ENCODE results near the gene MACROD2.

MACROD2 gene

DNA sequence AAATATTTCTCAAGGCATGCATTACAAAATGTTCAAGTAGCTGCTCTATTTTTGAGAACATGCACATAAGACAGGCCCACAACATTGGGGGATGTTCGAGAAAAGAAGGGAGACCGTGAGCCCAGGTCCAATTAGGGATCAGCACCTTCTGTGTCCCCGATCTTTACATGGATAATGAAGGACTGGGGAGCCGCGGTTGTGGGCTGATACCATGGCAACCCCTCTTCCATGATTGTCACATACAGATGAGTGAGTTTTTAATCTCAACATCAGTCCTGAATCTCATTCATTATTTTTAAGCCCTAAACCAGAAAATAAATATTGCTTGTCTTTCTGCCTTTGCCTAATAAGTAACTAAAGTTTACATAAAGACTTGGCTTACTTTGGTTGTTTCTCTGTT lies 1642.2 kb downstream of the MACROD2 start:
- Mint-ChIP-seq H3K4me1 (peaks cover 2% of the 10 kb centered on the region), H3K9me3 (no peaks in the 10 kb centered on the region)
- no peak for ATAC-seq (ENCODE audit: low read depth)

GRCh38 chr20:15637950-15638754 lies 1642.8 kb downstream of the MACROD2 start:
- Mint-ChIP-seq H3K9me3 (no peaks in the 10 kb centered on the region), H3K27me3 (peaks cover 5% of the 10 kb centered on the region), H3K27ac (no peak overlapping the region), H3K4me1 (peaks cover 2% of the 10 kb centered on the region), H3K36me3 (peaks cover 2% of the 10 kb centered on the region), H3K4me3 (no peak overlapping the region)
- ATAC-seq (ENCODE audit: low read depth) = no peak
- no peak for DNase-seq (ENCODE audit: low spot score in 2 of 2)

More for the DNA sequence above, 1642.2 kb downstream of the MACROD2 start:
- Mint-ChIP-seq H3K27ac (no peak overlapping the region), H3K27me3 (peaks cover 9% of the 10 kb centered on the region), H3K36me3 (peaks cover 2% of the 10 kb centered on the region), H3K4me3 (no peak overlapping the region)
- DNase-seq (ENCODE audit: low spot score in 2 of 2) = no peak

GRCh38 chr20:15638816-15639215 lies 1643.5 kb downstream of the MACROD2 start:
- DNase-seq (ENCODE audit: low spot score in 2 of 2) (no peak), ATAC-seq (ENCODE audit: low read depth) (no peak)
- H3K27ac Mint-ChIP-seq = no peak overlapping the region
- peaks cover 5% of the 10 kb centered on the region for H3K27me3 Mint-ChIP-seq
- H3K36me3 Mint-ChIP-seq = peaks cover 2% of the 10 kb centered on the region
- no peak overlapping the region for H3K4me3 Mint-ChIP-seq
- H3K9me3 Mint-ChIP-seq = no peaks in the 10 kb centered on the region
- peaks cover 2% of the 10 kb centered on the region for H3K4me1 Mint-ChIP-seq

DNA sequence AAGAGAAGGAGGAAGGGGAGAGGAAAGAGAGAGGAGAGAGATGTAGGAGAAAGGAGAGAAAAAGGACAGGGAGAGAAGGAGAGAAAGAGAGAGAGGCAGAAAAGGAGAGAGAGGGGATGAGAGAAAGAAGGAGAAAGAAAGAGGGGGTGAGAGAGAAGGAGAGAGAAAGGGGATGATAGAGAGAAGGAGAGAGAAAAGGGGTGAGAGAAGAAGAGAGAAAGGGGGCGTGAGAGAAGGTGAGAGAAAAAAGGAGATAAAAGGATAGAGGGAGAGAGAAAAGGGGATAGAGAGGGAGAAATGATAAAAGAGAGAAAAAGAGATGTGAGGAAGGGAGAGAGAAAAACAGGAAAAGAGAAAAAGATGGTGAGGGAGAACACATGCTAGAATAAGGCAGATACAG lies 1644.5 kb downstream of the MACROD2 start:
- peaks cover 5% of the 10 kb centered on the region for H3K27me3 Mint-ChIP-seq
- ATAC-seq (ENCODE audit: low read depth) (no peak), DNase-seq (ENCODE audit: low spot score in 2 of 2) (no peak)
- H3K36me3 Mint-ChIP-seq = peaks cover 2% of the 10 kb centered on the region
- H3K27ac Mint-ChIP-seq = no peak overlapping the region
- H3K9me3 Mint-ChIP-seq = no peaks in the 10 kb centered on the region
- peaks cover 2% of the 10 kb centered on the region for H3K4me1 Mint-ChIP-seq
- H3K4me3 Mint-ChIP-seq = no peak overlapping the region

GRCh38 chr20:15642109-15642508 lies 1646.8 kb downstream of the MACROD2 start:
- peaks cover 5% of the 10 kb centered on the region for H3K27me3 Mint-ChIP-seq
- no peaks in the 10 kb centered on the region for H3K9me3 Mint-ChIP-seq
- peaks cover 2% of the 10 kb centered on the region for H3K4me1 Mint-ChIP-seq
- no peak overlapping the region for H3K27ac Mint-ChIP-seq
- ATAC-seq (ENCODE audit: low read depth) (no peak), DNase-seq (ENCODE audit: low spot score in 2 of 2) (no peak)
- H3K4me3 Mint-ChIP-seq = no peak overlapping the region
- H3K36me3 Mint-ChIP-seq = no peaks in the 10 kb centered on the region

DNA sequence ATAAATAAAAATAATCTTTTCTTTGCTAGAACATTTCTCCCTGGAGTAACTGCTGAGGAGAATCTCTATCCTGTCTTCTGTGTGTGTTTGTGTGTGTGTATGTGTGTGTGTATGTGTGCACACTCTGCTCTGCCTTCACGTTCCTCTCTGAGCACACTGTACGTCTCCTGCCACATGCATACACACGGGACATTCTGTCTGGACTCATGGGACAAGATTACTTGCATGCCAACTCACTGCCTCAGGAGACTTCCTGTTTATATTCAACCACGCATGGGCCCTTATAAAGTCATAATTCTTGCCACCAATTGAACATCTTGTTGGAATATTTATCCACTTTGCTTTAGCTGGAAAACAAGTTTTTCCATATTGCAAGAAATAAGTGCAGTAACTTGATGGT lies 1647.4 kb downstream of the MACROD2 start:
- DNase-seq (ENCODE audit: low spot score in 2 of 2) = no peak

GRCh38 chr20:15643713-15644112 lies 1648.4 kb downstream of the MACROD2 start:
- Mint-ChIP-seq H3K4me3 (no peak overlapping the region), H3K9me3 (no peaks in the 10 kb centered on the region), H3K4me1 (peaks cover 2% of the 10 kb centered on the region), H3K27ac (no peak overlapping the region), H3K36me3 (no peaks in the 10 kb centered on the region), H3K27me3 (peaks cover 8% of the 10 kb centered on the region)
- DNase-seq (ENCODE audit: low spot score in 2 of 2) (no peak), ATAC-seq (ENCODE audit: low read depth) (no peak)

More for the DNA sequence above, 1647.4 kb downstream of the MACROD2 start:
- no peak for ATAC-seq (ENCODE audit: low read depth)
- Mint-ChIP-seq H3K9me3 (no peaks in the 10 kb centered on the region), H3K4me1 (peaks cover 2% of the 10 kb centered on the region), H3K27ac (no peak overlapping the region), H3K36me3 (no peaks in the 10 kb centered on the region), H3K27me3 (peaks cover 5% of the 10 kb centered on the region), H3K4me3 (no peak overlapping the region)

DNA sequence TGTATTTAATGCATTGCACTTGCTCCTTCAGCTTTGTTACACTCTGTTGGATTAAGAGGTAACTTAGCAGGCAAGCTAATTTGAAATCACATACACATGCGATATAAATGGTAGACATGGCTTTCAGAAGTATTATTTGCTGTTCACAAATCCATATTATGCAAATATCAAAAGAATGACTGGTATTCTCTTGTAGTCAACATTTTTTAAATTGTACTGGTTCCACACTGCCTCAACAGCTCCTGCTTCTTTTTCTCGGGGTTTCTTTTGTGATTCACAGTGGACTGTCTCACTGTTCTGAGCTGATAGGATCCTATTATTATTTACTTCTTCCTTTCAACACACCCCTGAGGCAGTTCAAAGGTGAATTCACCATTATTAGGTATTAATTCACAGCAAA lies 1650.5 kb downstream of the MACROD2 start:
- DNase-seq (ENCODE audit: low spot score in 2 of 2) (no peak), ATAC-seq (ENCODE audit: low read depth) (no peak)
- Mint-ChIP-seq H3K27me3 (peaks cover 3% of the 10 kb centered on the region), H3K36me3 (no peaks in the 10 kb centered on the region), H3K4me1 (peaks cover 2% of the 10 kb centered on the region), H3K27ac (no peak overlapping the region), H3K9me3 (no peaks in the 10 kb centered on the region), H3K4me3 (no peak overlapping the region)

DNA sequence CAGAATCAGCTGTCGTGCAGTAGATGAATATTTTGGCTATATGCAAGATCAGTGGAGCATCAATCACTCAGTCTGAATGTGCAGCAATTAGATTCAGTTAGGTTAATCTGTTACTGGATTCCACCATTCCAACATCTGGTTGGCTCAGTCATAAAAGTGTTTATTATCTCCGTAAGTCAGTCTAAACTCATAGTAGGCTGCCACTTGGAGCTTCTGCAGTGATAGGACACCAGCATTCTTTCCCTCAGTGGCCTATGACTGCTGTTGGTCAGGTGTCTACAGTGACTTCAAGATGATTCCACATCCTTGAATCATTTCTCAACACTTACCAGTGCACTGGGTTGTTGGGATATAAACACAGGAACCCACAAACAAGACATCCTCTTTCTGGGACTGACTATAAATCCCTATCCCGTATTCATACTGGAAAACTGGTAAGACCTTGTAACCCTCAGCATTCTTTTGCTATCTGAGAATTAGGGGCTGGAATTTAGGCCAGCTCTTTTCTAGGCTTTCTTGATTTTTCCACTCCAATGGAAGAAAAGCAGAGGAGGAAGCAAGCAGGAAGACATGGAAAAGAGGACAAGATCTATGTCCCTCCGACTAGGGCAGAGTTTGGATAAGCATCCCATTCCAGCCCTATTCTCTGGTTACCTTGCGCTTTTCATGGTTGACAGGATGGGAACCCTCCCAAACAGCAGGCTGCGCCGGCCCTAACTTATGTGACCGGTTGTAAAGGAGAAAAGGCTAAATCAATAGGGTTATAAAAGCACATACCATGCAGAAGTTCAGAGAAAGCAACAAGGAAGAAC lies 1658.3 kb downstream of the MACROD2 start:
- DNase-seq (ENCODE audit: low spot score in 2 of 2) (no peak), ATAC-seq (ENCODE audit: low read depth) (no peak)
- Mint-ChIP-seq H3K4me1 (peaks cover 4% of the 10 kb centered on the region), H3K27ac (no peak overlapping the region), H3K9me3 (no peaks in the 10 kb centered on the region), H3K4me3 (no peak overlapping the region), H3K36me3 (no peaks in the 10 kb centered on the region), H3K27me3 (no peaks in the 10 kb centered on the region)

DNA sequence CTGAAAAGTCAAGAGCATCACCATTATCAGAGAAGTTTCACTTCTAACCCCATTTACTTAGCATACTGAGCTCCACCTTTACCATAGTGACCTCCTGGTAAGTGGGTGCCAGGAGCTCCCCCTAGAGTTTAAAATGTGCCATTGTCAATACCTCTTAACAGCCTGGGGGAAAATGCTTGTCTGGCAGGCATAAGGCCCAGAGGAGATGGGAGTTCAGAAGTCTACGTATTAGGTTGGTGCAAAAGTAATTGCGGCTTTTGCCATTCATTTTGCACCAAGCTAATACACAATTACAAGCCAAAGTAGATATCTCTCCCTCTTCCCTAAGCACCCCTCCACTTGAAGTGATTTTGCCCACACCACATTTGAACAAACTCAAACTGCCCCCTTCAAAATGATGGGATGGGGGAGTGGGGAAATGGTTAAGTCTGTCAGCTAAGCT lies 1658.9 kb downstream of the MACROD2 start:
- peaks cover 4% of the 10 kb centered on the region for H3K4me1 Mint-ChIP-seq
- peak; percentile 11 to 39 for DNase-seq (ENCODE audit: low spot score in 2 of 2)
- H3K27ac Mint-ChIP-seq = no peak overlapping the region
- peak; percentile 95 for ATAC-seq (ENCODE audit: low read depth)
- no peaks in the 10 kb centered on the region for H3K36me3 Mint-ChIP-seq
- no peaks in the 10 kb centered on the region for H3K27me3 Mint-ChIP-seq
- no peak overlapping the region for H3K4me3 Mint-ChIP-seq
- H3K9me3 Mint-ChIP-seq = no peaks in the 10 kb centered on the region

DNA sequence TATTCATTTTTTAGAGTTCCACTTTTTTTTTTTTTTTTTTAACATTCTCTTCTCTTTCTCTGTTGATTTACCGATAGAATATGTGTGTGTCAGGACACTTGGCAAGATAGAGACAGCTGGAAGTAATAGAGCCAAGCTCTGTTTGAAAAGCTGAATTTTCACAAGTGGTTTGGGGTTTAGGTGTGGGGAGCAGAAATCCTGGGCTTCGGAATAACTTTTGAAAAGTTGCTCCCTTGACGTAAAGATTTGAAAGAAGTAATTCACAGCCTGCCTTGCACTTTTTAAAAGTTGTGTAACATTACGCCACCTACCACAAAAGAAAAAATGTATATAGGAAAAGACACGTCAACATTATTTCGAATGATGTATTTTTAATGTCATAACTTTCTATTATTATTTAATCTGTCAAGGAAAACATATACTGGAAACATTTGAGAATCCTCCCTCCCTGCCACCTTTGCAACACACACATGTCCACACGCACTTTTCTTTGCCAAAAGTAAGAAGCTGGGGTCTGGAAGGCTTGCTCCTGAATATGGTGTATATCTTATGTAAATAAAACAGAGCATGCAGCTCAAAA lies 1660.1 kb downstream of the MACROD2 start:
- DNase-seq (ENCODE audit: low spot score in 2 of 2) = no peak
- Mint-ChIP-seq H3K9me3 (no peaks in the 10 kb centered on the region), H3K4me3 (no peak overlapping the region), H3K36me3 (no peaks in the 10 kb centered on the region), H3K4me1 (peaks cover 4% of the 10 kb centered on the region), H3K27me3 (no peaks in the 10 kb centered on the region), H3K27ac (no peak overlapping the region)
- ATAC-seq (ENCODE audit: low read depth) = no peak

- no peak overlapping the region for H3K27ac Mint-ChIP-seq
- no peaks in the 10 kb centered on the region for H3K9me3 Mint-ChIP-seq
- H3K27me3 Mint-ChIP-seq = no peaks in the 10 kb centered on the region
- DNase-seq (ENCODE audit: low spot score in 2 of 2) (no peak), ATAC-seq (ENCODE audit: low read depth) (no peak)
- H3K36me3 Mint-ChIP-seq = no peaks in the 10 kb centered on the region
- peaks cover 4% of the 10 kb centered on the region for H3K4me1 Mint-ChIP-seq
- no peak overlapping the region for H3K4me3 Mint-ChIP-seq
These were observed 1660.8 kb downstream of the MACROD2 start for GRCh38 chr20:15656124-15656523.

DNA sequence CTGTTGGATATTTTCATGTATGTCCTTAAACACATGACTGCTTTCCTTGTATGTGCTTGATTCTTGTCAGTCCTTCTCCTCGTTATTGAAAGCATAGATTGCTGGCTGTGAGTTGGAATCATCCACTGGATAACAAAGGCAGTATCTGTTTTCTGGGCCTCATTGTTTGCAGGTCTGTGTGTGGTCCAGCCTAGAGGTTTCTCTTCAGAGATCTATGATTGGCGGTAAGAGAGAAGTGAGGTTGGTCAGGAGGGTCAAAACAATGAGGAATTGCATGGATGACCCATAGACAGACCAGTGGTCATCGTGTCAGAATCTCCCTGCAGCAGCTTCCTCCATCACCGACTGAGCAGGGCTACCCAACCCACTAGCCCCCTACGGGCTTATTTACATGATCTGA lies 1663.0 kb downstream of the MACROD2 start:
- Mint-ChIP-seq H3K9me3 (no peaks in the 10 kb centered on the region), H3K27ac (no peak overlapping the region), H3K4me1 (peaks cover 4% of the 10 kb centered on the region), H3K36me3 (no peaks in the 10 kb centered on the region), H3K27me3 (no peaks in the 10 kb centered on the region), H3K4me3 (no peak overlapping the region)
- no peak for DNase-seq (ENCODE audit: low spot score in 2 of 2)
- ATAC-seq (ENCODE audit: low read depth) = no peak

DNA sequence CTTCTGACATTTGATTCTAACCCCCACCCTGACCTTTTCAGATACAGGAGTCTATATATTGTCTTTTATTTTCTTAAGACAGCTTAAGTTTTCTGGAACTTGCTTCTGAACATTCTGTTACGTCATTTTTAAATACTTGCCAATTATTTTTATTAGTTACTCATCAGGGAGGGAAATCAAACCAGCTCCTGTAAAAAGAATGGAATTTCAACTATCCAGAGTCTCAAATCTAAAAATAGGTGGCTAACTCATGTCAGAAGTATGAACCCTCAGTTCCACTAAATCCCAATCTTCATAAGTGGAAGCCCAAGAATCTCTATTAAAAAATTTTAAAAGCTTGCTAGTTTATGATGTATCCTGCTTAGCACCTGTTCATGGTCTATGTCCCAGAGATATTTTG lies 1677.9 kb downstream of the MACROD2 start:
- no peaks in the 10 kb centered on the region for H3K36me3 Mint-ChIP-seq
- no peak for ATAC-seq (ENCODE audit: low read depth)
- H3K4me1 Mint-ChIP-seq = no peaks in the 10 kb centered on the region
- H3K9me3 Mint-ChIP-seq = peaks cover 3% of the 10 kb centered on the region
- no peak for DNase-seq (ENCODE audit: low spot score in 2 of 2)
- H3K27ac Mint-ChIP-seq = no peak overlapping the region
- no peak overlapping the region for H3K4me3 Mint-ChIP-seq
- H3K27me3 Mint-ChIP-seq = peaks cover 2% of the 10 kb centered on the region
